Measurements from ENCODE around the gene GCAT.

GRCh38 chr22:37777122-37777687, 30.5 kb upstream of the GCAT start:
- TF ChIP-seq, protein P1, sequence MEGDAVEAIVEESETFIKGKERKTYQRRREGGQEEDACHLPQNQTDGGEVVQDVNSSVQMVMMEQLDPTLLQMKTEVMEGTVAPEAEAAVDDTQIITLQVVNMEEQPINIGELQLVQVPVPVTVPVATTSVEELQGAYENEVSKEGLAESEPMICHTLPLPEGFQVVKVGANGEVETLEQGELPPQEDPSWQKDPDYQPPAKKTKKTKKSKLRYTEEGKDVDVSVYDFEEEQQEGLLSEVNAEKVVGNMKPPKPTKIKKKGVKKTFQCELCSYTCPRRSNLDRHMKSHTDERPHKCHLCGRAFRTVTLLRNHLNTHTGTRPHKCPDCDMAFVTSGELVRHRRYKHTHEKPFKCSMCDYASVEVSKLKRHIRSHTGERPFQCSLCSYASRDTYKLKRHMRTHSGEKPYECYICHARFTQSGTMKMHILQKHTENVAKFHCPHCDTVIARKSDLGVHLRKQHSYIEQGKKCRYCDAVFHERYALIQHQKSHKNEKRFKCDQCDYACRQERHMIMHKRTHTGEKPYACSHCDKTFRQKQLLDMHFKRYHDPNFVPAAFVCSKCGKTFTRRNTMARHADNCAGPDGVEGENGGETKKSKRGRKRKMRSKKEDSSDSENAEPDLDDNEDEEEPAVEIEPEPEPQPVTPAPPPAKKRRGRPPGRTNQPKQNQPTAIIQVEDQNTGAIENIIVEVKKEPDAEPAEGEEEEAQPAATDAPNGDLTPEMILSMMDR (IDR thresholded peaks at IDR 0.05): no peak
- TF ChIP-seq POLR2A (IDR thresholded peaks at IDR 0.05): no peak

All from vagina (tissue), 2 donors.